HL-60 (cell line): ENCODE measurements around the gene ABHD18.
"Not testable (repeated sequence)": the region's sequence is repeated elsewhere in the genome, so short reads cannot be mapped to it uniquely, and the experiment has no call there.

Experiments
- DNase-seq, 2 experiments: peaks; one replicate each; pipeline ENCODE4 v3.0.0-alpha.2; 2010 to 2020; ENCODE audit warnings: low read depth in 1 of 2, low spot score in 1 of 2
- H3K27ac ChIP-seq: fragments of 250-450 bp; sonication (Bioruptor Pico); replicated peaks from 2 replicates; pipeline ENCODE4 v1.5.1; 2020; ENCODE audit warnings: mild to moderate bottlenecking, moderate library complexity
- H3K27me3 ChIP-seq: fragments of 250-450 bp; sonication (Bioruptor Pico); 2 replicates; pipeline ENCODE4 v1.5.1; 2021; ENCODE audit warnings: mild to moderate bottlenecking, moderate library complexity; ENCODE audit not compliant: insufficient read depth, poor library complexity, severe bottlenecking
- H3K4me3 ChIP-seq: replicated peaks from 2 replicates; pipeline ENCODE4 v1.5.1; 2011; ENCODE audit warnings: mild to moderate bottlenecking, control low read depth, low read length; ENCODE audit not compliant: insufficient read depth
- CTCF ChIP-seq: IDR thresholded peaks from one replicate; pipeline ENCODE4 v1.5.1; 2011; ENCODE audit warnings: low read length, control low read depth, inconsistent platforms; ENCODE audit not compliant: insufficient read depth
- GABPA ChIP-seq: IDR thresholded peaks from 2 replicates; pipeline ENCODE4 v1.6.1; 2012; ENCODE audit warnings: low read depth
- POLR2AphosphoS5 ChIP-seq: IDR thresholded peaks from 2 replicates; pipeline ENCODE4 v1.6.1; 2012; ENCODE audit warnings: low read depth
- REST ChIP-seq: IDR thresholded peaks from 2 replicates; pipeline ENCODE4 v1.6.1; 2012; ENCODE audit warnings: low read depth; ENCODE audit not compliant: insufficient replicate concordance
- SPI1 ChIP-seq: IDR thresholded peaks from 2 replicates; pipeline ENCODE4 v1.6.1; 2012; ENCODE audit warnings: low read depth, mild to moderate bottlenecking, borderline replicate concordance

The ABHD18 gene

GRCh38 chr4:128060699-128061565, 95.7 kb downstream of the ABHD18 start, which contains the start of gene LARP1B:
LARP1B (plus strand) TSS chr4:128061312; CDS start chr4:128074952, 13,640 bp downstream.
- TF ChIP-seq POLR2AphosphoS5 (peak; percentile 84), GABPA (no peak), SPI1 (no peak), REST (peak; percentile 37), CTCF (no peak)
- Histone ChIP-seq H3K27me3 (no peaks in the 10 kb centered on the region), H3K4me3 (peak within 1 kb of the TSS; percentile 89), H3K27ac (peak within 1 kb of the TSS; percentile 97)
- DNase-seq: peak; percentile 66 to 96

- Histone ChIP-seq H3K27ac (peak overlapping the region; percentile 97), H3K27me3 (no peaks in the 10 kb centered on the region), H3K4me3 (peak overlapping the region; percentile 89)
- TF ChIP-seq CTCF: peak; percentile 3
- no peak for TF ChIP-seq SPI1
- TF ChIP-seq POLR2AphosphoS5: peak; percentile 45; the same call in 1 of the 2 replicates
- no peak for TF ChIP-seq GABPA
- peak in 1 of 2 experiments; percentile 66 for DNase-seq
Measured at GRCh38 chr4:128061566-128062536, 96.6 kb downstream of the ABHD18 start.

- not testable (repeated sequence) for H3K27ac ChIP-seq, H3K4me3 ChIP-seq
Measured at GRCh38 chr4:128066453-128066820, 101.2 kb downstream of the ABHD18 start.

GRCh38 chr4:128068918-128069317, 103.7 kb downstream of the ABHD18 start:
- peak; percentile 30 to 35 for DNase-seq
- H3K27ac ChIP-seq: no peak overlapping the region
- TF ChIP-seq CTCF (no peak), GABPA (no peak), SPI1 (no peak), POLR2AphosphoS5 (no peak), REST (no peak)
- no peaks in the 10 kb centered on the region for H3K27me3 ChIP-seq
- H3K4me3 ChIP-seq: no peak overlapping the region

More at GRCh38 chr4:128066453-128066820, 101.2 kb downstream of the ABHD18 start:
- not testable (repeated sequence) for H3K27me3 ChIP-seq, DNase-seq
